Measurements from ENCODE around the gene CDCA4. TPM values are rescaled to one million over a fixed set of nuclear protein-coding genes. Genes with fewer than 3 reads are reported as not detected.

Gene CDCA4
- total RNA-seq, 1 experiment from 2014 or later, result 111 TPM

- H3K36me3 ChIP-seq (replicated peaks; ENCODE audit: control insufficient read depth, insufficient read depth, low read length), result peaks cover 8% of the 10 kb centered on the region
Observed at GRCh38 chr14:105005329-105005928, 15.5 kb downstream of the CDCA4 start.

GRCh38 chr14:104999361-104999760 is 21.5 kb downstream of the CDCA4 start:
- H3K27me3 ChIP-seq (ENCODE audit: control insufficient read depth, insufficient read depth, low read length), result no peaks in the 10 kb centered on the region
- no peak overlapping the region for H3K4me3 ChIP-seq (ENCODE audit: insufficient read depth, low read depth, low read length)
- H3K36me3 ChIP-seq (replicated peaks; ENCODE audit: control insufficient read depth, insufficient read depth, low read length), result no peaks in the 10 kb centered on the region
- no peak for DNase-seq

More at GRCh38 chr14:105005329-105005928, 15.5 kb downstream of the CDCA4 start:
- Histone ChIP-seq H3K27me3 (ENCODE audit: control insufficient read depth, insufficient read depth, low read length) (no peaks in the 10 kb centered on the region), H3K4me3 (ENCODE audit: insufficient read depth, low read depth, low read length) (no peak overlapping the region)
- no peak for DNase-seq

- H3K27me3 ChIP-seq (ENCODE audit: control insufficient read depth, insufficient read depth, low read length), result no peaks in the 10 kb centered on the region
- no peak overlapping the region for H3K4me3 ChIP-seq (ENCODE audit: insufficient read depth, low read depth, low read length)
- no peak for DNase-seq
- H3K36me3 ChIP-seq (replicated peaks; ENCODE audit: control insufficient read depth, insufficient read depth, low read length), result no peaks in the 10 kb centered on the region
Observed at GRCh38 chr14:104998801-104999200, 22.1 kb downstream of the CDCA4 start.

- no peak for DNase-seq
- H3K4me3 ChIP-seq (ENCODE audit: insufficient read depth, low read depth, low read length), result no peak overlapping the region
Observed at GRCh38 chr14:104996483-104996882, 24.4 kb downstream of the CDCA4 start.

GRCh38 chr14:104996032-104996431 is 24.9 kb downstream of the CDCA4 start:
- H3K4me3 ChIP-seq (ENCODE audit: insufficient read depth, low read depth, low read length), result no peak overlapping the region
- no peak for DNase-seq
- H3K27me3 ChIP-seq (ENCODE audit: control insufficient read depth, insufficient read depth, low read length), result no peaks in the 10 kb centered on the region
- H3K36me3 ChIP-seq (replicated peaks; ENCODE audit: control insufficient read depth, insufficient read depth, low read length), result no peaks in the 10 kb centered on the region

More at GRCh38 chr14:104996483-104996882, 24.4 kb downstream of the CDCA4 start:
- H3K27me3 ChIP-seq (ENCODE audit: control insufficient read depth, insufficient read depth, low read length), result no peaks in the 10 kb centered on the region
- no peaks in the 10 kb centered on the region for H3K36me3 ChIP-seq (replicated peaks; ENCODE audit: control insufficient read depth, insufficient read depth, low read length)

GRCh38 chr14:104994978-104995377 is 25.9 kb downstream of the CDCA4 start:
- DNase-seq, result no peak
- Histone ChIP-seq H3K36me3 (replicated peaks; ENCODE audit: control insufficient read depth, insufficient read depth, low read length) (no peaks in the 10 kb centered on the region), H3K27me3 (ENCODE audit: control insufficient read depth, insufficient read depth, low read length) (no peaks in the 10 kb centered on the region), H3K4me3 (ENCODE audit: insufficient read depth, low read depth, low read length) (no peak overlapping the region)

GRCh38 chr14:104993808-104994591 is 26.9 kb downstream of the CDCA4 start:
- Histone ChIP-seq H3K36me3 (replicated peaks; ENCODE audit: control insufficient read depth, insufficient read depth, low read length) (no peaks in the 10 kb centered on the region), H3K4me3 (ENCODE audit: insufficient read depth, low read depth, low read length) (no peak overlapping the region), H3K27me3 (ENCODE audit: control insufficient read depth, insufficient read depth, low read length) (no peaks in the 10 kb centered on the region)
- no peak for DNase-seq

GRCh38 chr14:104993306-104993705 is 27.6 kb downstream of the CDCA4 start:
- no peaks in the 10 kb centered on the region for H3K27me3 ChIP-seq (ENCODE audit: control insufficient read depth, insufficient read depth, low read length)
- H3K4me3 ChIP-seq (ENCODE audit: insufficient read depth, low read depth, low read length), result no peak overlapping the region
- no peaks in the 10 kb centered on the region for H3K36me3 ChIP-seq (replicated peaks; ENCODE audit: control insufficient read depth, insufficient read depth, low read length)
- DNase-seq, result no peak

- no peaks in the 10 kb centered on the region for H3K36me3 ChIP-seq (replicated peaks; ENCODE audit: control insufficient read depth, insufficient read depth, low read length)
- DNase-seq, result no peak
- no peaks in the 10 kb centered on the region for H3K27me3 ChIP-seq (ENCODE audit: control insufficient read depth, insufficient read depth, low read length)
- no peak overlapping the region for H3K4me3 ChIP-seq (ENCODE audit: insufficient read depth, low read depth, low read length)
Observed at GRCh38 chr14:104992501-104992900, 28.4 kb downstream of the CDCA4 start.

GRCh38 chr14:104991896-104992230 is 29.0 kb downstream of the CDCA4 start:
- H3K36me3 ChIP-seq (replicated peaks; ENCODE audit: control insufficient read depth, insufficient read depth, low read length), result no peaks in the 10 kb centered on the region
- DNase-seq, result no peak
- no peak overlapping the region for H3K4me3 ChIP-seq (ENCODE audit: insufficient read depth, low read depth, low read length)
- H3K27me3 ChIP-seq (ENCODE audit: control insufficient read depth, insufficient read depth, low read length), result no peaks in the 10 kb centered on the region

GRCh38 chr14:104989951-104990303 is 31.0 kb downstream of the CDCA4 start:
- H3K36me3 ChIP-seq (replicated peaks; ENCODE audit: control insufficient read depth, insufficient read depth, low read length), result no peaks in the 10 kb centered on the region
- no peak overlapping the region for H3K4me3 ChIP-seq (ENCODE audit: insufficient read depth, low read depth, low read length)
- peaks cover 3% of the 10 kb centered on the region; the same call in 1 of the 2 replicates for H3K27me3 ChIP-seq (ENCODE audit: control insufficient read depth, insufficient read depth, low read length)
- no peak for DNase-seq

GRCh38 chr14:104989236-104989950 is 31.5 kb downstream of the CDCA4 start:
- Histone ChIP-seq H3K27me3 (ENCODE audit: control insufficient read depth, insufficient read depth, low read length) (peaks cover 3% of the 10 kb centered on the region; the same call in 1 of the 2 replicates), H3K36me3 (replicated peaks; ENCODE audit: control insufficient read depth, insufficient read depth, low read length) (no peaks in the 10 kb centered on the region), H3K4me3 (ENCODE audit: insufficient read depth, low read depth, low read length) (no peak overlapping the region)
- no peak for DNase-seq

GRCh38 chr14:104986487-104987164 is 34.3 kb downstream of the CDCA4 start:
- Histone ChIP-seq H3K4me3 (ENCODE audit: insufficient read depth, low read depth, low read length) (no peak overlapping the region; the same call in 1 of the 2 replicates), H3K36me3 (replicated peaks; ENCODE audit: control insufficient read depth, insufficient read depth, low read length) (no peaks in the 10 kb centered on the region), H3K27me3 (ENCODE audit: control insufficient read depth, insufficient read depth, low read length) (peaks cover 3% of the 10 kb centered on the region; the same call in 1 of the 2 replicates)
- DNase-seq, result no peak

GRCh38 chr14:104985675-104986486 is 35.0 kb downstream of the CDCA4 start, which contains the start of gene CLBA1:
Gene CLBA1, plus strand, starts transcription at chr14:104985788. Its CDS starts 644 bp downstream, at chr14:104986432.
- peak; percentile 100 for DNase-seq
- H3K36me3 ChIP-seq (replicated peaks; ENCODE audit: control insufficient read depth, insufficient read depth, low read length), result no peaks in the 10 kb centered on the region
- H3K27me3 ChIP-seq (ENCODE audit: control insufficient read depth, insufficient read depth, low read length), result peaks cover 3% of the 10 kb centered on the region; the same call in 1 of the 2 replicates
- peak within 1 kb of the TSS; percentile 69 for H3K4me3 ChIP-seq (ENCODE audit: insufficient read depth, low read depth, low read length)
